Measurements from ENCODE around the gene CNOT9.
"Not testable (repeated sequence)": the region's sequence is repeated elsewhere in the genome, so short reads cannot be mapped to it uniquely, and the experiment has no call there.

Gene CNOT9

GRCh38 chr2:218547511-218547910 lies 21.1 kb upstream of the CNOT9 start:
- Histone ChIP-seq H4K91ac (ENCODE audit: low read depth, low read length) (no peak overlapping the region), H2BK12ac (ENCODE audit: low read length) (no peak overlapping the region), H4K12ac (ENCODE audit: low read depth, low read length) (no peak overlapping the region), H3K79me2 (ENCODE audit: control insufficient read depth, insufficient read depth, low read length, poor library complexity) (no peaks in the 10 kb centered on the region), H2AK5ac (ENCODE audit: low read length) (no peak overlapping the region), H3K4me1 (ENCODE audit: control insufficient read depth in 1 of 2, insufficient read depth in 2 of 2, low read length in 2 of 2) (no peaks in the 10 kb centered on the region), H3K79me1 (ENCODE audit: low read length) (no peaks in the 10 kb centered on the region), H2AFZ (ENCODE audit: insufficient read depth, low read length, poor library complexity) (no peak overlapping the region), H3K9ac (ENCODE audit: low read length) (no peak overlapping the region), H3K18ac (ENCODE audit: low read length) (no peak overlapping the region), H3K14ac (ENCODE audit: low read length) (no peak overlapping the region), H3K9me3 (ENCODE audit: insufficient read depth, low read depth, low read length) (no peaks in the 10 kb centered on the region), H3K4me3 (ENCODE audit: low read depth, low read length) (no peak overlapping the region), H2BK5ac (ENCODE audit: low read depth, low read length, poor library complexity) (no peak overlapping the region), H3K23ac (ENCODE audit: low read length) (no peak overlapping the region), H2BK120ac (ENCODE audit: insufficient read depth, low read length, poor library complexity) (no peak overlapping the region), H4K8ac (ENCODE audit: low read depth, low read length) (no peak overlapping the region), H3K36me3 (ENCODE audit: control insufficient read depth in 1 of 2, insufficient read depth in 2 of 2, low read length in 2 of 2) (peaks cover 9 to 11% of the 10 kb centered on the region in 2 experiments), H3K27me3 (ENCODE audit: insufficient read depth, low read length) (no peaks in the 10 kb centered on the region), H3K27ac (ENCODE audit: low read depth, low read length) (no peak overlapping the region), H3K4me2 (ENCODE audit: low read length) (no peak overlapping the region), H3K4ac (ENCODE audit: low read depth, low read length) (no peak overlapping the region)
- DNase-seq: no peak

GRCh38 chr2:218547978-218548377 lies 20.7 kb upstream of the CNOT9 start:
- Histone ChIP-seq H3K4me1 (ENCODE audit: control insufficient read depth in 1 of 2, insufficient read depth in 2 of 2, low read length in 2 of 2) (no peaks in the 10 kb centered on the region), H2BK5ac (ENCODE audit: low read depth, low read length, poor library complexity) (no peak overlapping the region), H2BK120ac (ENCODE audit: insufficient read depth, low read length, poor library complexity) (no peak overlapping the region), H3K4me2 (ENCODE audit: low read length) (no peak overlapping the region), H4K91ac (ENCODE audit: low read depth, low read length) (no peak overlapping the region), H4K8ac (ENCODE audit: low read depth, low read length) (no peak overlapping the region), H3K27me3 (ENCODE audit: insufficient read depth, low read length) (no peaks in the 10 kb centered on the region), H3K4ac (ENCODE audit: low read depth, low read length) (no peak overlapping the region), H3K23ac (ENCODE audit: low read length) (no peak overlapping the region), H3K9me3 (ENCODE audit: insufficient read depth, low read depth, low read length) (no peaks in the 10 kb centered on the region), H2AK5ac (ENCODE audit: low read length) (no peak overlapping the region), H3K18ac (ENCODE audit: low read length) (no peak overlapping the region), H2AFZ (ENCODE audit: insufficient read depth, low read length, poor library complexity) (no peak overlapping the region), H2BK12ac (ENCODE audit: low read length) (no peak overlapping the region), H3K27ac (ENCODE audit: low read depth, low read length) (no peak overlapping the region), H3K4me3 (ENCODE audit: low read depth, low read length) (no peak overlapping the region), H4K12ac (ENCODE audit: low read depth, low read length) (no peak overlapping the region), H3K14ac (ENCODE audit: low read length) (no peak overlapping the region), H3K79me1 (ENCODE audit: low read length) (no peaks in the 10 kb centered on the region), H3K79me2 (ENCODE audit: control insufficient read depth, insufficient read depth, low read length, poor library complexity) (no peaks in the 10 kb centered on the region), H3K9ac (ENCODE audit: low read length) (no peak overlapping the region), H3K36me3 (ENCODE audit: control insufficient read depth in 1 of 2, insufficient read depth in 2 of 2, low read length in 2 of 2) (peaks cover 9 to 10% of the 10 kb centered on the region in 2 experiments)
- DNase-seq: no peak

- H3K27ac ChIP-seq (ENCODE audit: low read depth, low read length); H3K79me1 ChIP-seq (ENCODE audit: low read length); H3K4me3 ChIP-seq (ENCODE audit: low read depth, low read length); H3K23ac ChIP-seq (ENCODE audit: low read length); H2AFZ ChIP-seq (ENCODE audit: insufficient read depth, low read length, poor library complexity); H3K4me1 ChIP-seq (ENCODE audit: control insufficient read depth in 1 of 2, insufficient read depth in 2 of 2, low read length in 2 of 2); H3K9ac ChIP-seq (ENCODE audit: low read length); H4K91ac ChIP-seq (ENCODE audit: low read depth, low read length); H2AK5ac ChIP-seq (ENCODE audit: low read length); H3K18ac ChIP-seq (ENCODE audit: low read length); H3K9me3 ChIP-seq (ENCODE audit: insufficient read depth, low read depth, low read length); H3K4ac ChIP-seq (ENCODE audit: low read depth, low read length); H3K4me2 ChIP-seq (ENCODE audit: low read length); H2BK5ac ChIP-seq (ENCODE audit: low read depth, low read length, poor library complexity); H2BK12ac ChIP-seq (ENCODE audit: low read length); DNase-seq; H2BK120ac ChIP-seq (ENCODE audit: insufficient read depth, low read length, poor library complexity); H3K79me2 ChIP-seq (ENCODE audit: control insufficient read depth, insufficient read depth, low read length, poor library complexity); H3K14ac ChIP-seq (ENCODE audit: low read length); H4K12ac ChIP-seq (ENCODE audit: low read depth, low read length); H4K8ac ChIP-seq (ENCODE audit: low read depth, low read length); H3K27me3 ChIP-seq (ENCODE audit: insufficient read depth, low read length): not testable (repeated sequence)
- peaks cover 11% of the 10 kb centered on the region in 2 experiments for H3K36me3 ChIP-seq (ENCODE audit: control insufficient read depth in 1 of 2, insufficient read depth in 2 of 2, low read length in 2 of 2)
- no CpG with 5 or more reads among the region's 3 CpGs for WGBS (ENCODE audit: extremely low coverage, insufficient coverage, insufficient read length)
Measured at GRCh38 chr2:218554225-218554624, 14.4 kb upstream of the CNOT9 start.

- no peak for DNase-seq
- no peak overlapping the region for H3K14ac ChIP-seq (ENCODE audit: low read length)
- no peak overlapping the region for H4K8ac ChIP-seq (ENCODE audit: low read depth, low read length)
- H3K79me2 ChIP-seq (ENCODE audit: control insufficient read depth, insufficient read depth, low read length, poor library complexity): no peaks in the 10 kb centered on the region
- H3K36me3 ChIP-seq (ENCODE audit: control insufficient read depth in 1 of 2, insufficient read depth in 2 of 2, low read length in 2 of 2): peaks cover 14% of the 10 kb centered on the region in 2 experiments
- no peak overlapping the region for H3K4ac ChIP-seq (ENCODE audit: low read depth, low read length)
- no CpG with 5 or more reads among the region's 4 CpGs for WGBS (ENCODE audit: extremely low coverage, insufficient coverage, insufficient read length)
- no peak overlapping the region for H3K18ac ChIP-seq (ENCODE audit: low read length)
- no peak overlapping the region for H3K4me3 ChIP-seq (ENCODE audit: low read depth, low read length)
- H3K27ac ChIP-seq (ENCODE audit: low read depth, low read length): no peak overlapping the region
- no peak overlapping the region for H2AFZ ChIP-seq (ENCODE audit: insufficient read depth, low read length, poor library complexity)
- no peaks in the 10 kb centered on the region for H3K27me3 ChIP-seq (ENCODE audit: insufficient read depth, low read length)
- H3K4me2 ChIP-seq (ENCODE audit: low read length): no peak overlapping the region
- no peak overlapping the region for H2BK120ac ChIP-seq (ENCODE audit: insufficient read depth, low read length, poor library complexity)
- no peak overlapping the region for H3K23ac ChIP-seq (ENCODE audit: low read length)
- no peak overlapping the region for H2BK12ac ChIP-seq (ENCODE audit: low read length)
- H3K9me3 ChIP-seq (ENCODE audit: insufficient read depth, low read depth, low read length): no peaks in the 10 kb centered on the region
- no peak overlapping the region for H4K91ac ChIP-seq (ENCODE audit: low read depth, low read length)
- no peaks in the 10 kb centered on the region for H3K79me1 ChIP-seq (ENCODE audit: low read length)
- H3K9ac ChIP-seq (ENCODE audit: low read length): no peak overlapping the region
- no peak overlapping the region for H4K12ac ChIP-seq (ENCODE audit: low read depth, low read length)
- H3K4me1 ChIP-seq (ENCODE audit: control insufficient read depth in 1 of 2, insufficient read depth in 2 of 2, low read length in 2 of 2): no peaks in the 10 kb centered on the region
- H2AK5ac ChIP-seq (ENCODE audit: low read length): no peak overlapping the region
- H2BK5ac ChIP-seq (ENCODE audit: low read depth, low read length, poor library complexity): no peak overlapping the region
Measured at GRCh38 chr2:218555527-218555926, 13.1 kb upstream of the CNOT9 start.

- Histone ChIP-seq H3K9me3 (ENCODE audit: insufficient read depth, low read depth, low read length) (no peaks in the 10 kb centered on the region), H4K12ac (ENCODE audit: low read depth, low read length) (no peak overlapping the region), H3K4ac (ENCODE audit: low read depth, low read length) (no peak overlapping the region), H3K79me2 (ENCODE audit: control insufficient read depth, insufficient read depth, low read length, poor library complexity) (no peaks in the 10 kb centered on the region), H3K4me1 (ENCODE audit: control insufficient read depth in 1 of 2, insufficient read depth in 2 of 2, low read length in 2 of 2) (no peaks in the 10 kb centered on the region), H3K27me3 (ENCODE audit: insufficient read depth, low read length) (no peaks in the 10 kb centered on the region), H4K91ac (ENCODE audit: low read depth, low read length) (no peak overlapping the region), H3K27ac (ENCODE audit: low read depth, low read length) (no peak overlapping the region), H3K14ac (ENCODE audit: low read length) (no peak overlapping the region), H3K18ac (ENCODE audit: low read length) (no peak overlapping the region), H3K23ac (ENCODE audit: low read length) (no peak overlapping the region), H3K79me1 (ENCODE audit: low read length) (no peaks in the 10 kb centered on the region), H3K9ac (ENCODE audit: low read length) (no peak overlapping the region), H2AK5ac (ENCODE audit: low read length) (no peak overlapping the region), H2AFZ (ENCODE audit: insufficient read depth, low read length, poor library complexity) (no peak overlapping the region), H3K4me3 (ENCODE audit: low read depth, low read length) (no peak overlapping the region), H2BK120ac (ENCODE audit: insufficient read depth, low read length, poor library complexity) (no peak overlapping the region), H2BK12ac (ENCODE audit: low read length) (no peak overlapping the region), H4K8ac (ENCODE audit: low read depth, low read length) (no peak overlapping the region), H2BK5ac (ENCODE audit: low read depth, low read length, poor library complexity) (no peak overlapping the region), H3K4me2 (ENCODE audit: low read length) (no peak overlapping the region), H3K36me3 (ENCODE audit: control insufficient read depth in 1 of 2, insufficient read depth in 2 of 2, low read length in 2 of 2) (peaks cover 12 to 15% of the 10 kb centered on the region in 2 experiments)
- DNase-seq: no peak
- WGBS (ENCODE audit: extremely low coverage, insufficient coverage, insufficient read length): no CpG with 5 or more reads among the region's 2 CpGs
Measured at GRCh38 chr2:218557941-218558340, 10.7 kb upstream of the CNOT9 start.

All from trophoblast cell (in vitro differentiated cells and primary cell).